NCI-H2081 (cell line): ENCODE data around the gene GDPD3.
"Not testable (repeated sequence)": the region's sequence is repeated elsewhere in the genome, so short reads cannot be mapped to it uniquely, and the experiment has no call there.

Experiments
- DNase-seq, 2 experiments: peaks; one replicate each; lab custom pipeline; 2025; lab: John Stamatoyannopoulos, UW

Gene GDPD3

GRCh38 chr16:30113031-30113710 lies at the start of gene GDPD3:
GDPD3 (minus strand) TSS chr16:30113537; CDS start chr16:30113478, 59 bp downstream.
- no peak for DNase-seq

- DNase-seq, result no peak
These were observed 43.9 kb upstream of the GDPD3 start for GRCh38 chr16:30157214-30157613.

GRCh38 chr16:30155188-30155587 lies 41.9 kb upstream of the GDPD3 start:
- no peak for DNase-seq

GRCh38 chr16:30152517-30152916 lies 39.2 kb upstream of the GDPD3 start:
- no peak for DNase-seq

- DNase-seq, result no peak
These were observed 37.8 kb upstream of the GDPD3 start for GRCh38 chr16:30151091-30151490.

GRCh38 chr16:30149250-30149930 lies 36.1 kb upstream of the GDPD3 start:
- DNase-seq, result no peak

- no peak for DNase-seq
These were observed 34.6 kb upstream of the GDPD3 start for GRCh38 chr16:30147843-30148510.

GRCh38 chr16:30145657-30146056 lies 32.3 kb upstream of the GDPD3 start:
- DNase-seq, result no peak

GRCh38 chr16:30144917-30145316 lies 31.6 kb upstream of the GDPD3 start:
- no peak for DNase-seq

GRCh38 chr16:30144017-30144416 lies 30.7 kb upstream of the GDPD3 start:
- DNase-seq, result no peak

- no peak for DNase-seq
These were observed 30.0 kb upstream of the GDPD3 start for GRCh38 chr16:30143347-30143702.

GRCh38 chr16:30142672-30143346 lies 29.5 kb upstream of the GDPD3 start:
- DNase-seq, result no peak

GRCh38 chr16:30141750-30142149 lies 28.4 kb upstream of the GDPD3 start:
- DNase-seq, result no peak

GRCh38 chr16:30139583-30140481 lies 26.5 kb upstream of the GDPD3 start:
- no peak for DNase-seq

GRCh38 chr16:30137897-30138296 lies 24.6 kb upstream of the GDPD3 start:
- no peak for DNase-seq

- DNase-seq, result no peak
These were observed 23.8 kb upstream of the GDPD3 start for GRCh38 chr16:30136971-30137605.

GRCh38 chr16:30132591-30132990 lies 19.3 kb upstream of the GDPD3 start:
- DNase-seq, result no peak

- DNase-seq, result peak; percentile 23 to 71
These were observed 18.6 kb upstream of the GDPD3 start for GRCh38 chr16:30131869-30132475.

- DNase-seq, result no peak
These were observed 14.7 kb upstream of the GDPD3 start for GRCh38 chr16:30127993-30128392.

GRCh38 chr16:30125690-30126089 lies 12.4 kb upstream of the GDPD3 start:
- DNase-seq, result not testable (repeated sequence)

GRCh38 chr16:30124985-30125379 lies 11.6 kb upstream of the GDPD3 start:
- no peak for DNase-seq
